Measurements from ENCODE around the gene OR2V2.
A peak's percentile ranks its signal among the peaks of the same experiment; 100 is the strongest.

The OR2V2 gene

GRCh38 chr5:181190711-181191525, 43.5 kb downstream of the OR2V2 start:
- DNase-seq (ENCODE audit: low read depth in 2 of 2): no peak

DNA sequence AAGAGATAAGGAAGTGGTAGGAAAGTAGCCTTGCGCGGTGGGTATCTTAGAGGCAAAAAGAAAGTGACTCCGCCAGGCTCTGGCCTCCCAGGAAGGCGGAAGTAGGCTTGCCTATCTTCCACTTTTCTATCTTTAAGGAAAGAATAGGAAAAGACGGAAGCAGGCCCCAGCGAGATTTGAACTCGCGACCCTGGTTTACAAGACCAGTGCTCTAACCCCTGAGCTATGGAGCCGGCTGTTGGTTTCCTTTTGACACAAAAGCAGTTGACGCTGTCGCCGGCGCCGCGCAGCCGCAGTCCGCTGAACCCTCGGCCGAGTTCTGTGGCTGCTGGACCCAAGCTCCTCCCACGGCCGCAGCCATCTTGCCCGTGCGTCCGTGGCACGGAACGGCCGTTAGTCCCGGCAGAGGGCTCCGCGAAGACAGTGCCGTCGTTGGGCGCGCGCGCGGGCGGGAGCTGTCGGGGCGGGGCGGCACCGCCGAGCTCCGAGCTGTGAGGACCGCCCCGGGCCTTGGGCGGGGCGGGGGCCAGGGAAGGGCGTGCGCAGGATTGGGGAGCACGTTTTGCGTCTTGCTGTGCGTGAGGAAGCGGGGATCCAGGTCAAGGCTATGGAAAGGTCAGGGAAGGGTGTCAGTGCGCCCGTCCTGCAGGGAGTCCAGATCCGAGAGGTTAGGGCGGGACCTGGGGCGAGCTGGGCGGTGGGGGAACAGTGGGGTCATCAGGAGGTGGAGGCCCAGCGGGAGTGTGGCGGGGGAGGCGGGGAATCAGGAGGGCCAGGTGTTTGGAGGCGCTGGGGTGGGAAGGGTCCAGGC, 44.3 kb downstream of the OR2V2 start:
- DNase-seq (ENCODE audit: low read depth in 2 of 2): peak; percentile 89 to 91

DNA sequence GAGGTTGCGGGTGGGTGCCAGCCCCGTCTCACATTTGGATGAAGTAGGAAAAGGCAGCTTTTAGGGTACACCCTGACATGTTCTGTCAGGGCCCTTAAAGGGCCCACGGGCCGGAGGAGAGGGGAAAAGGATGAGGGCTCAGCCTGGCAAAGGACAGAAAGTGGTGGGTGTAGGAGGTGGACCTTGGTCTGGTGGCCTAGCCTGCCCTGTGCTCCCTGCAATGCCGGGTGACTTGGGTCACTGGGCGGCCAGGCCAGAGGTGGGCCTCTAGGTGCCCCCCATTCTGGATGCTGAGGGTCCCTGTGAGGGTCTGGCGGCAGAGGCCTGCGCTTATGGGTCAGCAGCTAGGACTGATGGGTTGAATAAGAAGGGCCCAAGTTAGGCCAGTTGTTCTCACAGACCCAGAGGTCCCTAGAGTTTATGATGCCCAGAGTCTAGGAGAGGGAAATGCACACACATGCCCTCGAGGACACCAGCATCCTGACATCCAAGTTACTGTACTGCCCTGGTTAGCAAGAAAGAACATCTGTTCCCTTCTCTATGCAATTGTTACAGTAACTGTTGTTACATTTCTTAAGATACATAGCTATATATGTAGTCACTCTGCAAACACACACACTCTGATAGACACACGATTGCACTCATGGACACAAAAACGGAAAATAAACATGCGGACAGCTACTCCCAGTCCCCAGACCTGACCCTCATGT, 45.1 kb downstream of the OR2V2 start:
- DNase-seq (ENCODE audit: low read depth in 2 of 2): no peak

GRCh38 chr5:181193656-181194055, 46.3 kb downstream of the OR2V2 start:
- no peak for DNase-seq (ENCODE audit: low read depth in 2 of 2)

GRCh38 chr5:181194489-181195248, 47.3 kb downstream of the OR2V2 start:
- no peak for DNase-seq (ENCODE audit: low read depth in 2 of 2)

GRCh38 chr5:181195249-181195761, 47.9 kb downstream of the OR2V2 start:
- no peak for DNase-seq (ENCODE audit: low read depth in 2 of 2)

DNA sequence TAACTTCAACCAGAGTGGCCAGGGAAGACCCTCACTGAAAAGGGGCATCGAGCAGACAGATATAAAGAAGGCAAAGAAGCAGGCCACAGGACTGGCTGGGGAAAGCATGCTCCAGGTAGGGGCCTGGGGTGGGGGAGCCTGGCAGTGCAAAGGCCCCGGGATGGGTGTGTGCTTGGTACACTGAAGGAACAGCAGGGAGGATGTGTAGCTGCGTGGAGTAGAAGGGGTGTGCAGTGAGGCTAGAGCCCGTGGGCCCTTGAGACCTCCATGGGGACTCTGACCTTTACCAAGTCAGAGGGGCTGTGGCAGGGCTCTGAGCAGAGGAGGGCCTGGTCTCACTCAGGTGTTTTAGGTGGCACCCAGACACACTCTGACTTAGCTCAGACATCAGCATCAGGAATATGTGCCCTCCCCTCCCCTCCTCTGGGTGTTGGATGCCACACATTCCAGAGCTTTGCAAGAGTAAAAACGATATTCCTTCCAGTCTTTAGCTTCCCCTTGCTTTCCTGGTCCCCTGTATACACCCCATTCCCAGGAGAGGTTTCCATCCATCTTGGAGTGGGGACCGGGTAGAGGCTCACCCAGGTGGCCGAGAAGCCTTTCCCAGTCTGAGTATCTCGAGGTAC, 50.1 kb downstream of the OR2V2 start:
- no peak for DNase-seq (ENCODE audit: low read depth in 2 of 2)

- no peak for DNase-seq (ENCODE audit: low read depth in 2 of 2)
Observed at GRCh38 chr5:181198106-181198685, 50.8 kb downstream of the OR2V2 start.

DNA sequence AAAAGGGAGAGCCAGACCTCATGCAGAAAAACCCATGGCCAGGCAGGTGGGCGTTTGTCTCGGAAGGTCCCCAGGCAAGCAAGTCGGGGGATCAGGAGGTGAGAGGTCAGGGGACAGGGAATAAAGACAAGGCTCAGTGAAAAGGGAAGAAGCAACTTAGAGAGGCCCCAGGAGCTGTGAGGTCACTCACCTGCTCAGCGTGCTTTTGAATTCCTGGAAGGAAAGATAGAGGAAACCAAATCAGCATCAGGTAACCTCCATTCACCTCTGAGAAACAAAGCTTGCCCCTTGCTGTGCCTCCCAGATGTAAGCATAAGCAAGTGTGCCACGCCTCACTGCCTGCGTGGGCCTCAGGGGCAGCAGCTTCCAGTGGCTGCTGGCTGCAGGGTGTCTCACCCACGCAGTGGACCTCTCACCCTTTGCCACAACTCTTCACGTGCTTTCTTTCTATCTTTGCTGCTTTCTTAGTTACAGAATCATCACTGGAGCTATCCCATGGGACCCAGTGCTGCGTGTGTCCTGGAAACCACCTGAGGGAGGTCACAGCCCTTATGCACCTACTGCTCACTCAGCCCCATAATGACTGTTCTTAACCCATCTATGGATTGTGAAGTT, 51.6 kb downstream of the OR2V2 start:
- DNase-seq (ENCODE audit: low read depth in 2 of 2): no peak

- DNase-seq (ENCODE audit: low read depth in 2 of 2): no peak
Observed at GRCh38 chr5:181199881-181200638, 52.7 kb downstream of the OR2V2 start.

- DNase-seq (ENCODE audit: low read depth in 2 of 2): no peak
Observed at GRCh38 chr5:181200816-181201215, 53.4 kb downstream of the OR2V2 start.

GRCh38 chr5:181203093-181203711, 55.8 kb downstream of the OR2V2 start:
- DNase-seq (ENCODE audit: low read depth in 2 of 2): no peak

DNA sequence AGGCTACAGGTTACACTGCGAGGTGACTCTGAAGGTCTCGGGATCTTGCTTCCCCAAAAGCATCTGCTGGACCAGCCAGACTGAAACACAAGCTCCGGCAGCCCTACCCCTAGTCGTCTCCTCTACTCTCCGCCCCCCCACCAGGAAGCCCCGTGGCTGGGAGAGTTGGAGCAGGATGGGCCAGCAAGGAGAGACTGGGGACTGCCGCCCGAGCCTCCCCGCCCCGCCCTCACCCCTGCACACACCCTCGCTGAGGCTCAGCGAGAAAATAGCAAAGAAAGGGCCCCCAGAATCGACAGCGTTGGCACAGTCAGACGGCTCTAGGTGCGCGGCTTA, 56.4 kb downstream of the OR2V2 start:
- no peak for DNase-seq (ENCODE audit: low read depth in 2 of 2)

DNA sequence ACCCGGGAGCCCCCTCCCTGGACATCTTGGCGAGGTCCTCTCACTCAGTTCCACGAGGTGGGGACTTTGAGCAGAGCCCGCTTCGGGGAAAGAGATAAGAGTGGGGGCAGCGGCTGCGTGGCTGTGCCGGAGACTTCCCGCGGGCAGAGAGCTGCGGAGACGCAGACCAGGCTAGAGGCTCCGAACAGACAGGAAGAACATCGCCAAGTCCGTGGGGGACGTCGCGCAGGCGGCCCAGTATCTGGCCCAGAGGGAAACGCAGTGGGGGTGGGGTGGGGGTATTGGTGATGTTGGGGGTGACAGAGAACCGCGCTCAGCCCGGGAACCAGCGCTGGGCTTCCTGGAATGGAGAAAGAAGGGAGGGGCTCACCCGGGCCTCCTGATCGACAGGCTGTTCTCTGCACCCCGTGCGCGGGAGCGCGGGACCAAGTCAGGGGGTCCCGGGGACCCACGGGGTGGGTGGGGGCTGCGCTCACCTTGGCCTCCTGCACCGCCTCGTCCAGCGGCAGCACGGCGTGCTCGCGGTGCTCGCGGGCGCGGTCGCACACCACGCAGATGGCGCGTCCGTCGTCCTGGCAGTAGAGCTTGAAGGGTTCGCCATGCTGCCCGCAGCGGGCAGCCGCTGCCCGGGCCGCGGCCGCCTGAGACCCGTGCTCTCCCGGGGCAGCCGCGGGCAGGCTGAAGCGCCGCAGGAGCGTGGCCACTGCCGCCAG, 56.9 kb downstream of the OR2V2 start:
- no peak for DNase-seq (ENCODE audit: low read depth in 2 of 2)

GRCh38 chr5:181204826-181205760, 57.7 kb downstream of the OR2V2 start, which contains the start of gene TRIM7:
Gene TRIM7, minus strand, starts transcription at chr5:181205196. Its CDS starts 86 bp downstream, at chr5:181205110.
- DNase-seq (ENCODE audit: low read depth in 2 of 2): no peak

GRCh38 chr5:181205761-181206649, 58.6 kb downstream of the OR2V2 start:
- no peak for DNase-seq (ENCODE audit: low read depth in 2 of 2)
